ENCODE measurements around the gene CACNA2D1.
"Not testable (repeated sequence)": the region's sequence is repeated elsewhere in the genome, so short reads cannot be mapped to it uniquely, and the experiment has no call there.

The CACNA2D1 gene

DNA sequence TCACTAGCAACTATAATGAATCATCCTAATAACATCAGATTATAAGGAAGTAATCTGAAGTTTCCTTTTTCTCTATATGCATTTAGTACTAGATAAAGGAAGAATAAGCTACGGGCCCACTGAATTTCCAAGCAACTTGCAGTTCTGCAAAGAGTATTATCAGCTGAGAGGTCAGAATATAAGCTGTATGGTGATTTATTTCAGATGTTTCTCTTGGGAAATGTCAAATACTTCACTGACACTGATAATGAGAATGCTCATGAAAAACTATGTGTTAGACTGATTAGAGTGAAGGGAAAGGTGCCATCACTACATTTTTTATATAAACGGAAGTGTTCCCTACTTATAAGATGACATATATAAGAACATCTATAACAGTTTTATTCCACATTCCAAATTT, 422.5 kb downstream of the CACNA2D1 start:
- no peak for DNase-seq

DNA sequence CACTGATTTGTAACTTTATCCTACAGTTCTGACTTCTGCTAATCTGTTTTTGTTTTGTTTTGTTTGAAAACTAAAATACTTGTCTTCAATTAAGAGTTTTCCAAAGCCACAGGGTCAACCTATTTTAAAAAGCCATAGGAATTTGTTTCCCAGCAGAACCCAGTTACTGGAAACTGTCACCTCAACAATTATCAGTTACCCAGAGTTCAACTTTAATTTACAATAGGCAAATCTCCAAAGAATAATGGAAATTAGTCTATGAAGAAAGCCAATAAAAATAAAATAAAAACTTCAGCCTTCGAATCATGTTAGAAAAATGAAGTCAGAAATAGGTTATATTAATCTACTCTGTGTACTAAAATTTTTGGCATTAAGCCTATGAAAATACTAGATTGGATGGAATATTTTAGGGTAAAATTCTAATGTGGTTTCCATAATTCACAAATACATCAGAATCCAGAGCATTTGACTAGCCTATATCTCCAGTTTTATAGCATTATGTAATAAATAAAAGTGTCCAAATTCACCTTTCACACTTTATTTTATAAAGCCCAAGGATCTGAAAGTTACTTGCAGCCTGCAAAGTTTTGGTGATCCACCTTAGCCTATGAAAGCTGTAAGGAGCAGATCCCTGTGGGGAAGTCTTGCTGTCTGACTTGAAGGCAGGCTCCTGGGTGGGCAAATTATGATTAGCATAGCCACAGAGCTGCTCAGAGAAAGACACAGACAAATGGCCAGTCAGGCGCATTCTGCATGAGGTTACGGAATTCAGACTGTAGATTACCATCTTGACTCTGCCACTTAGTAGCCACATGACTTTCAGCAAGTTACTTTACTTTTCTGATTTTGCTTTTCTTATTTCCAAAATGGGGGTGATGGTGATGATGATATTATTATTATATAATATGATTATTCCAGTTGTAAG, 423.8 kb downstream of the CACNA2D1 start:
- DNase-seq: no peak

DNA sequence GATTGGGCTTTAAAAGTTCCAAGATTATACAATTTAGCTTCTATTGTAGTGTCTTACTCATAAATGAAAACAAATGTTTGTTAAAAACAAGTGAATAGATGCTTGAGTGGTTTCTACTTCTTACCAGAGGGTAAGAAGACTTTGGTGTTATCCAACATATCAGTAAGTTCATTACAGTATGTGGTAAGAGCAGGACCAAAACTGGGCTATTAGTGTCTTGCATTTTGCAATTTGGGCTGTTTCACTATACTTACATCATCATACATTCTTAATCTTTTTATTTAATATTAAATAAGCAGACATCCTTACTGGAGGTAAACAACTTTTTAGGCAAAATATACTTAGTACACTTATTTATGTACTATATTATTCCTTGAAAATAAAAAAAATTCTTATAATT, 425.4 kb downstream of the CACNA2D1 start:
- no peak for DNase-seq

DNA sequence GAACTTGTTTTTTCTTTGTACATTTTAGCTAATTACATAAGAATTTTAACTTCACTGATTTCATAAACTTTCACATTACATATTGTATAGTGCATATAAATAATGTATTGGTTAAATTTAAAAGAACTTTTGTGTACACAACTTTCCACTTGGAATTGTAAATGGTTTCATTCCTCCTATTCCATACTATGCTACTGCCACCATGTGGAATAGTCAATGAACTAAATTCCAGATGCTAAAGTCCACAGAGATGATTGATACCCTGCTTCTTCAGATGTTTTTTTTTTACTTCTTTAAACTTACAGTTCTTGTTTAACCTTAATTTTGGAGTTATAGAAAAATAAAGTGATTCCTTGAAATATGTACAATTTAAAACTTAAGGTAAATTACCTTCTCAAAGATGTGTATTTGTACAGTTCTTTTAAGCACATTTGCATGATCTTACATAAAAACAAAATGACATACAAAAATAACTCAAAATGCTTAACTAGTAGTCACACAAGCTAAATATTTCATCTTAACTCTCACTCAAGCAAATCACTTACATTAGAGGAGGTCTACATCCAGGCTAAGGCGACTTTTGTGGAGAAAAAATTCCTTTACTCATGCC, 426.1 kb downstream of the CACNA2D1 start:
- DNase-seq: no peak

DNA sequence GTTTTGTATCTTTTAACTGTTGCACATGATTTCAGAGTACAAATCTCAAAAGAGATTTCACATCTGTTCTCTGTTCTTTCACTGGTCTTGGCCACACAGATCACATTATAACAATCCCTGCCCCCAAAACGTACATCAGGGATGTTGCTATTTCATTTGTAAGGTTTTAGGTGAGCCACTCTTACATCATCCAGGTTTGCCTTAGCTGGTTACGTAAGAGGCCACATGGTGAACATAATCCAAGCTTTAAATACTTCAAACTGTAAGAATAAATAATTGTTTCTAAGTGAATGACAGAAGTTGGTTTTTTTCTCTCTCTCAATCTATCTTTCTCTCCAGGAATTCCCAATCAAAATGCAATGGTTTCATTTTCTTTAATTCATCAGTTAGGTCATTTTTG, 427.8 kb downstream of the CACNA2D1 start:
- no peak for DNase-seq

GRCh38 chr7:82014574-82014973, 429.0 kb downstream of the CACNA2D1 start:
- DNase-seq: not testable (repeated sequence)

DNA sequence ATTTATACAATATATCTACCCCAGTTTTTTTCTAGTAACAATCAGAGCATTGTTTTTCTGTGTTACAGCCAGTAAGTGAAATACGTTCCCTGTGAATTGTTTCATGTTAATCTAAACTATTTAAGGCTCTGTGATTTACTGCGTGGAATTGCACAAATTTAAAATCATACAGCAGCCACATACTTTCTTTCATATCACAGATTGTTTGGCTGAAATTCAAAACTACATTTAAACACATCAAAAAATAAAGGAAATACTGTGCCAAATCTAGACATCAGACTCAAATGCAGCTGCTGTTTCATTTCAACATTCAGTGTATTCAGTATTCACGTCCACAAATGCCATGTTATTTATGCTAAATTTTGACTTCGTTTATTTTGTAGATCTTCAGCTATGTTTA, 431.1 kb downstream of the CACNA2D1 start:
- DNase-seq: no peak

DNA sequence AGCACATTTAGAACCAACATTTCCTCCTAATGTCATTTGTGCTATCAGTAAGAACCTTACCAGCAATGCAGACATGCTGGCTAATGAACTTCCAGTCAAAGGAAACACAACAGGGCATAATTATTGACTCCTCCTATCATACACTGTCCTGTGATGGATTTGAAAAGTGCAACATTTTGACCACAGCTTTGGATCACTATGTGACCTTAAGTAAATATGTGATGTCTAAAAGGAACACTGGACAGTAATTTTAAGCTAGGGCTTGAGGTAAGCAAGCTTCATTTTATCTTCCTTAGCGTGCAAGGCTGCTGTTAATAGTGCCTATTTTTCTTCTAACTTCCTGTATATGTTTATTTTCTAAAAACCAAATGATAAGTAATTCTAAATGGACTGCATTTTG, 433.2 kb downstream of the CACNA2D1 start:
- DNase-seq: no peak

- no peak for DNase-seq
Measured at GRCh38 chr7:82007315-82007714, 436.3 kb downstream of the CACNA2D1 start.

- DNase-seq: no peak
Measured at GRCh38 chr7:82005056-82005455, 438.5 kb downstream of the CACNA2D1 start.

GRCh38 chr7:81993186-81993585, 450.4 kb downstream of the CACNA2D1 start:
- DNase-seq: no peak

DNA sequence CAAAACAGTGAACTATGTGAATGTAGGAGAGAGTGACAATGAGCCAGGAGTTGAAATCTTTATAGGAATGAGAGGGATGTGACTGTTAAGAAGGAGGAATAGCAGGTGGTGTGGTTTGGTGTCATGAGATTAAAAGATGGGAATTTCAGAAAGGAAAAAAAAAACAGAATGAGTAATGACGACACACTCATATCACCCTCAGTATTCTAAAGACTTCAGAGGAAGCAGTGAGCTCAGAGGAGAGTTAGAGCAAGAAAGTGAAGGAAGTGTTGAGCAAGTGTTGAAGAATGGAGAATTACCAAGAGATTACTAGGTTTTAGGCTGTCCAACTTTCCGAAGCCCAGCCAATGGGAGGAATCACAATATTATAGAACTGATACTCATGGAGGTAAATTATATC, 453.2 kb downstream of the CACNA2D1 start:
- DNase-seq: no peak

DNA sequence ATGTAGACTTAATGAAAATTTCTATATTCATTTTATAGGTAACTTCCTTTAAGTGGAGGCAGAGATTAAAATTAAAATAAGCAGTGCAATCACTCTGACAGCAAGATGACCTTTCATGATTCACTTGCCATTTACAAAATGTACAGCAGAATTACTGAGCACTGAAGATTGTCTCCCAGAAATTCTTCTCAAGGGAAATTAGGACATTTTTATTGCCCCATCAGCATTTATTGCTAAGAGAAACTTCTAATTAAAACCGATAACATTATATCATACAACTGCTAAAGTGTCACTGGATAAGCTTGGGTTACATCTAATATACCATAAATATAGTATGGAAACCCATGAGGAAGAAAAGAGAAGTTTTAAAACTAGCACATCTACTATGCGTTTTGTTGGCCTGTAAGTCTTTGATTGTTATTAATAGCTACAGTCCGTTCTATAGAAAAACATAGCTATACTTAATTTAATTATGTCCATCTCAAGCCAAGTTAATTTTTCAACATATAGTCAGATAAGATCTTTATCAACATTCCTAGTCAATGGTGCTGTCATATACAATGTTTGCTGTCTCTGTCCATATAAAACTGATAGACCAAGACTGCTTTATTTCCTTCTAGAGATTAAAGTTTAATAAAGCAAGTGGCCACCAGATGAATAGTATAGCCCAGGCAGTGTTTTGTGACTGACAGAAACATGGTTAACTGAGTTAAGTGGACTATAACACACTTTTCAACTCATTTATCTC, 456.7 kb downstream of the CACNA2D1 start:
- no peak for DNase-seq

DNA sequence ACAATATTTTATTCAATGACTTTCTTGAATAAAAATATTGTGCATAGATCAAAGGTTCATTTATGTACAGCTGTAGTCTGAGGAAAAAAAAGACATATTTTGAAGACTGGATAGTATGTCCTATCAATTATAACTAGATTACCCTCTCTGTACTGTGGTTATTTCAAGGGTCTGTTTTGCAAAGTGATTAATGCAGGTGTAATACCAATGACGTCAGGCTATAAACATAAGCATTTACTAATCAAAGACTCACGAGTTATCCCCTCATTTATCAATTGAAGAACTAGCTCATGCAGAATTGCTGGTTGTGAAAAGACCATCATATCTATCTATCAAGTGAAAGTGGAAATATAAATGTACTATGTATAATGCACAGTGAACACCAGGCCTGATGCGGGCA, 460.2 kb downstream of the CACNA2D1 start:
- DNase-seq: no peak

DNA sequence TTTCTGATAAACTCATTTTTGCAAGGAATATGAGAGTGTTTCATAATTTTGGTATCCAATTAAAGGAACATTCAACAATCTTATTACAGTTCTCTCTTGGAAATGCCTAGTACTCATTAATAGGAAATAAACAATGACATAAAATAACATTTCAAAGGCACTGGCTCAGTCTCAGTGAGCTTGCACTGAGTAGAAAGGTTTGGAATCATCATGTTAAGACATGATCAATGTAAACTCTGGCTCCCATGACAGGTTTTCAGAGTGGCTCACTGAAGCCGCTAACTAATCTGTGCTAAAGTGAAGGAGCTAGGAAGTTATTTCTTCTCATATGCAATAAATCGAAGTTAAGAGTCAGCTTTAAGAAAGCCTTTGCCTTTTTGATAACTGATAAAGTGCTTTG, 470.5 kb downstream of the CACNA2D1 start:
- no peak for DNase-seq

- no peak for DNase-seq
Measured at GRCh38 chr7:81960026-81960425, 483.6 kb downstream of the CACNA2D1 start.

- no peak for DNase-seq
Measured at GRCh38 chr7:81957517-81957916, 486.1 kb downstream of the CACNA2D1 start.

DNA sequence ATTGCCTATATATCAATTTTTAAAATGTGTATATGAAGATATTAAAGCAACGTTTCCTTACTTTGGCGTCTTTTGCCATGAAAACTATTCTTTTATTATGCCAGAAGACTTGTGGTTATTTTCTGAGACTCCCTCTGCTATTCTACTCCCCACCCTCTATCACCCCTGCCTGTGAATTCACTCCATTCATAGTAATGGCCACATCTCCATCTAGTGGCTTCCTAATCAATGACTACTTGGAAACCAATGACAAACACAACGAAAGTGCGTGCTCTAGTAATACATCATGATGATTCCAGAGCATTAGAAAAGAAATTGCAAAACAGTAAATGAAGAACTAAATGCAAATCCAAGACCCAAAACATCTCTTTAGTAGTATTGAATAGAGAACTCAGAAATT, 487.1 kb downstream of the CACNA2D1 start:
- no peak for DNase-seq

DNA sequence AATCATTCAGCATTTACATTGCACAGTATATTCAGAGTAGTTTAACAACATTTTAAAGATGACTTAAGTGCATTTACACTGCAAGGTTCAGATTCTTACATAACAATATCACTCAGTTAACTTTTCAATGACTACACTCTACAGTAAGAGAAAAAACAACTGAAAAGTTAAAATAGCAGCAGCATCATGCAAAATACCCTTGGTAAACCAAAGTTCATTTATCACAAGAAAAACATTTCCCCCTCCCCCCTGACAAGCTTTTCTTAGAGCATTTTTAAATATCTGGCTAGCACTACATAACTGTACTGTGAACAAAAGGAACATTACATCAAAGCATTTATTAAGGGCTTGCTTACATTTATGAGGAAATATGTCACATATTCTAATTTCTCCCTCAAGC, 494.3 kb downstream of the CACNA2D1 start:
- DNase-seq: no peak

GRCh38 chr7:81944058-81944457, 499.5 kb downstream of the CACNA2D1 start:
- no peak for DNase-seq

GRCh38 chr7:81937091-81937490, 506.5 kb downstream of the CACNA2D1 start:
- DNase-seq: no peak

GRCh38 chr7:81934596-81935301, 508.8 kb downstream of the CACNA2D1 start:
- no peak for DNase-seq

GRCh38 chr7:81932936-81933335, 510.6 kb downstream of the CACNA2D1 start:
- no peak for DNase-seq

All from stimulated activated CD4-positive, alpha-beta T cell treated with anti-CD3 and anti-CD28 coated beads, Interleukin-15, amount 100 ng/mL, for 24 hours (primary cell).